GM12873 (cell line): Measurements from ENCODE around the gene ITGB5.

Experiments
- TF ChIP-seq, protein P1 (sequence below): IDR thresholded peaks from 2 replicates; pipeline ENCODE4 v1.5.1; 2012; ENCODE audit warnings: low read depth, mild to moderate bottlenecking, moderate library complexity, low read length, control low read depth; ENCODE audit not compliant: insufficient read depth; ENCODE audit errors: missing control alignments

Gene ITGB5

DNA sequence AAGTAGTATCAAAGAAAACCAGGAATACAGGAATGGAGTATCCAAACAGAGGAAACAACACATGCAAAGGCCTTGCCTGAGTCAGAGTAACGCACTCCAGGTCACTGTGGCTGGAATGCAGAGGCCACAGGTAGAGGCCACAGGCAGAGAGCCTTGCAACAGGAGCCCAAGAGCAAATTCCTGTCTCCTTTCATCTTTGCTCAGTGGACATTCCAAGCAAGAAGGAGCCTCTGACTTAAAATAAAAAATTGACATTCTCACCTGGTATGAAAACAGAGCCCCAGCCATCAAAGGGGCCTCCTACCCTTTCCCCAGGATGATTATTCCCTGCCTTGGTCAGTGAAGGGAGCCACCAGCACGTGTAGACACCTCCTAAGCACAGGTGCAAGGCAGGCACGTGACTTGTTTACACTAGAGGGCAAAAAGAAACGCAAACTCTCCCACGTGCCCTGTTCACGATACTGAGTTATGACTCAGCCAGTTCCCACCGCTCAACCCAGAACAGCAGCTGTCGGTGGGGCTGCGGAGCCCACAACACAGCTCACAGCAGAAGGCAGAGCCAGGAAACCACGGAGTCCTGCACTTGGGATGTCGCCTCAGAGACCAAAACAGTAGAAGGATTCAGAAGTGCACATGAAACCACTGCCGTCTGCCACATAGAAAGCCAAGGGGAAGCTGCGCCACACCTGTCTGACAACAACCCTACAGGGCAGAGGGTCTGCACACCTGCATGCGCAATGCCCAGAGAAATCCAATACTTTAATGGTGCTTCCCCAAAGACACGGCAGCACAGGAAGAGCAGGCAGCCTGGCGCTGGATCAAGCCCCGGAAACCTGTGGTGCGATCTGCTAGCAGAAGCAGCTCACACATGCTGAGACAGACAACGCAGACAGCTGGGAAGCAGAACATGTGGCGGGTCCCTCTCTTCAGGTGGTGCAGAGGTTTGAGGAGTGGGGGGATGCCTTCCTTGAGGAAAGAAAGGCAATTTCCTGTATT lies 52.1 kb downstream of the ITGB5 start:
- TF ChIP-seq, protein P1, sequence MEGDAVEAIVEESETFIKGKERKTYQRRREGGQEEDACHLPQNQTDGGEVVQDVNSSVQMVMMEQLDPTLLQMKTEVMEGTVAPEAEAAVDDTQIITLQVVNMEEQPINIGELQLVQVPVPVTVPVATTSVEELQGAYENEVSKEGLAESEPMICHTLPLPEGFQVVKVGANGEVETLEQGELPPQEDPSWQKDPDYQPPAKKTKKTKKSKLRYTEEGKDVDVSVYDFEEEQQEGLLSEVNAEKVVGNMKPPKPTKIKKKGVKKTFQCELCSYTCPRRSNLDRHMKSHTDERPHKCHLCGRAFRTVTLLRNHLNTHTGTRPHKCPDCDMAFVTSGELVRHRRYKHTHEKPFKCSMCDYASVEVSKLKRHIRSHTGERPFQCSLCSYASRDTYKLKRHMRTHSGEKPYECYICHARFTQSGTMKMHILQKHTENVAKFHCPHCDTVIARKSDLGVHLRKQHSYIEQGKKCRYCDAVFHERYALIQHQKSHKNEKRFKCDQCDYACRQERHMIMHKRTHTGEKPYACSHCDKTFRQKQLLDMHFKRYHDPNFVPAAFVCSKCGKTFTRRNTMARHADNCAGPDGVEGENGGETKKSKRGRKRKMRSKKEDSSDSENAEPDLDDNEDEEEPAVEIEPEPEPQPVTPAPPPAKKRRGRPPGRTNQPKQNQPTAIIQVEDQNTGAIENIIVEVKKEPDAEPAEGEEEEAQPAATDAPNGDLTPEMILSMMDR = peak; percentile 4

DNA sequence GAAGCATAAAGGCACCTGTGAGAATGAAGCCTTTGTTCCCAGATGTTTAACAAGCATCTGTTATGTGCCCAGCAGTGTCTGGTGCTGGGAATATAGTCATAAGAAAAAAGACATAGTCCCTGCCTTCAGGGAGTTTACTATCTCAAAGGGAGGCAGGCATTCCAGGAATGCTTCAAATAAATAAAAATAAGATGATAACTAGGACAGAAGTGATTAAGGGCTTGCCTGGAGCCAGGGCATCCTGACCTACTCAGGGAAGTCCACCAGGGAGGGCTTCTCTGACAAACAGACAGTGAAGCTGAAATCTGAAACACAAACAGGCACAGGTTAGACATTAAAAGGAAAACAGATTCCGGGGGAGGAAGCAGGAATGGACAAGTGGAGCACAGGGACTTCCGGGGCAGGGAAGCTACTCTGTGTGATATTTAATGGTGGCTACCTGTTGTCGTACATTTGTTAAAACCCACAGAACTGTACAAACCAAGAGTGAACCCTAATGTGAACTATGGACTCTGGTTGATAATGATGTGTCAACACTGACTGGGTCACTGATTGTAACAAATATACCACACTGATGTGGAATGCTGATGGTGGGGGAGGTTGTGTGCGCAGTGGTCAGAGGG lies 53.3 kb downstream of the ITGB5 start:
- TF ChIP-seq, protein P1 = no peak

GRCh38 chr3:124832782-124833709 lies 54.1 kb downstream of the ITGB5 start:
- TF ChIP-seq, protein P1 = no peak

GRCh38 chr3:124831628-124832199 lies 55.5 kb downstream of the ITGB5 start:
- TF ChIP-seq, protein P1 = no peak

- TF ChIP-seq, protein P1 = no peak
Measured at GRCh38 chr3:124829819-124830554, 57.2 kb downstream of the ITGB5 start.

DNA sequence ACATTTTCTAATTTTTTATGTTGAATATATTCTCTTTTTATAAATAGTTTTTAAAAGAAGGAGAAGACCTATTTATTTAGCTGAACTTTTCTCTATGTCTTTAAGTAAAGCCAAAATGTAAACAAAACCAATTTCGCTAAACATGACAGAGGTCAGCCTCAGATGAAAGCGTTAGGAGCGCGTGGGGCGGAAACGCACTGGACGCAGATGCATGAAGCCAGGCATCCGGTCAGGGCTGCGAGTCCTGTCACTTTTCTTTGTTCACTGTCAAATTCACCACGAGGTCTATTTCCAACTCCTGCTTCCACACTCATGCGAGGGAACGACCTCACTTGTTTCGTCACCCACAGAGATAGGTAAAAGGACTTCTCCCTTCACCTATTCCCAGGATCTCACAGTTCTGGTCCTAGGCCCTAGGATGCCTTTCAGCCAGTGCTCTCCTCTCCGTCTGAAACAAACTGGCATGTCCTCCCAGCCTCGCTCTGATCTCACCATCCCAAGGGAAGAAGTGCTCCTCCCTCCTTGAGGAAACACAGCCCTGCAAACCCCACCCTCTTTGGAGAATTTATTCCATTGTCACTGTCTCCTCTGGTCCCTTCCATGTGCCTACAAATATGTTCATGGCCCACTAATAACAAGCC lies 57.9 kb downstream of the ITGB5 start:
- TF ChIP-seq, protein P1 = no peak
